Adrenal gland (tissue), 5 donors: ENCODE results near the gene LTBP2.

Source experiments
- POLR2A ChIP-seq, 2 donors: fragments of 450-650 bp; IDR thresholded peaks; one replicate each; pipeline ENCODE4 v1.6.1; 2017; ENCODE audit warnings: antibody characterized with exemption in 2 of 2, mild to moderate bottlenecking in 2 of 2, moderate library complexity in 1 of 2
- TF ChIP-seq, protein P1 (sequence below), 6 experiments: fragments of 450-650 bp in 4 of 6; fragments of 200-600 bp in 2 of 6; sonication (generic) in 1 of 6; IDR thresholded peaks; 1 replicate in 5 of 6; 2 replicates in 1 of 6; pipeline versions ENCODE4 v1.5.1 to v1.8.0; 2016 to 2021; ENCODE audit warnings: antibody characterized with exemption in 6 of 6, mild to moderate bottlenecking in 2 of 6, moderate library complexity in 1 of 6
- donor health status: DM: no; HTN: no; CAD: no.

- TF ChIP-seq, protein P1, sequence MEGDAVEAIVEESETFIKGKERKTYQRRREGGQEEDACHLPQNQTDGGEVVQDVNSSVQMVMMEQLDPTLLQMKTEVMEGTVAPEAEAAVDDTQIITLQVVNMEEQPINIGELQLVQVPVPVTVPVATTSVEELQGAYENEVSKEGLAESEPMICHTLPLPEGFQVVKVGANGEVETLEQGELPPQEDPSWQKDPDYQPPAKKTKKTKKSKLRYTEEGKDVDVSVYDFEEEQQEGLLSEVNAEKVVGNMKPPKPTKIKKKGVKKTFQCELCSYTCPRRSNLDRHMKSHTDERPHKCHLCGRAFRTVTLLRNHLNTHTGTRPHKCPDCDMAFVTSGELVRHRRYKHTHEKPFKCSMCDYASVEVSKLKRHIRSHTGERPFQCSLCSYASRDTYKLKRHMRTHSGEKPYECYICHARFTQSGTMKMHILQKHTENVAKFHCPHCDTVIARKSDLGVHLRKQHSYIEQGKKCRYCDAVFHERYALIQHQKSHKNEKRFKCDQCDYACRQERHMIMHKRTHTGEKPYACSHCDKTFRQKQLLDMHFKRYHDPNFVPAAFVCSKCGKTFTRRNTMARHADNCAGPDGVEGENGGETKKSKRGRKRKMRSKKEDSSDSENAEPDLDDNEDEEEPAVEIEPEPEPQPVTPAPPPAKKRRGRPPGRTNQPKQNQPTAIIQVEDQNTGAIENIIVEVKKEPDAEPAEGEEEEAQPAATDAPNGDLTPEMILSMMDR (IDR thresholded peaks at IDR 0.05), result no peak
- TF ChIP-seq POLR2A (IDR thresholded peaks at IDR 0.05), result no peak
Observed at GRCh38 chr14:74585406-74586335, 26.4 kb downstream of the LTBP2 start.
